CD14-positive monocyte (primary cell): ENCODE results near the gene MRPL40. TPM values are rescaled to one million over a fixed set of nuclear protein-coding genes. Genes with fewer than 3 reads are reported as not detected.

Source experiments
- DNase-seq, 3 donors: peaks; one replicate each; pipeline ENCODE4 v3.0.0-alpha.2; 2011 to 2022
- H2AFZ ChIP-seq: 2 replicates; pipeline ENCODE4 v1.6.0; 2012; ENCODE audit warnings: mild to moderate bottlenecking, low read depth, low read length, inconsistent platforms; ENCODE audit not compliant: insufficient read depth, poor library complexity, severe bottlenecking
- H3K27ac ChIP-seq, 2 donors: 1 replicate in 1 of 2; 2 replicates in 1 of 2; pipeline ENCODE4 v1.5.1; 2012 to 2013; ENCODE audit warnings: low read length in 2 of 2, control low read depth in 1 of 2, inconsistent platforms in 1 of 2, low read depth in 1 of 2, mild to moderate bottlenecking in 1 of 2
- H3K27me3 ChIP-seq, 2 donors: one replicate each; pipeline versions ENCODE4 v1.6.0 to v1.6.1; 2011 to 2013; ENCODE audit warnings: low read length in 2 of 2; ENCODE audit not compliant: control insufficient read depth in 2 of 2, insufficient read depth in 2 of 2
- H3K36me3 ChIP-seq, 2 donors: replicated peaks in 1 of 2; 1 replicate in 1 of 2; 2 replicates in 1 of 2; pipeline versions ENCODE4 v1.5.1 to v1.6.1; 2012 to 2013; ENCODE audit warnings: low read length in 2 of 2, control low read depth in 1 of 2, inconsistent platforms in 1 of 2, mild to moderate bottlenecking in 1 of 2; ENCODE audit not compliant: insufficient read depth in 2 of 2, control insufficient read depth in 1 of 2
- H3K4me1 ChIP-seq, 2 donors: 1 replicate in 1 of 2; 2 replicates in 1 of 2; pipeline versions ENCODE4 v1.5.1 to v1.6.1; 2012 to 2013; ENCODE audit warnings: low read length in 2 of 2, control low read depth in 1 of 2, inconsistent platforms in 1 of 2, mild to moderate bottlenecking in 1 of 2, moderate library complexity in 1 of 2; ENCODE audit not compliant: insufficient read depth in 2 of 2, control insufficient read depth in 1 of 2
- H3K4me2 ChIP-seq: replicated peaks from 2 replicates; pipeline ENCODE3; 2012; ENCODE audit warnings: low read length, moderate library complexity, mild to moderate bottlenecking; ENCODE audit not compliant: poor library complexity, severe bottlenecking; ENCODE audit errors: extremely low read depth
- H3K4me3 ChIP-seq, 3 experiments: fragments of 200-600 bp in 1 of 3; sonication (generic) in 1 of 3; replicated peaks in 1 of 3; 1 replicate in 2 of 3; 2 replicates in 1 of 3; pipeline ENCODE4 v1.5.1; 2011 to 2013; ENCODE audit warnings: low read length in 3 of 3, mild to moderate bottlenecking in 3 of 3, control low read depth in 2 of 3, low read depth in 2 of 3, inconsistent platforms in 1 of 3, moderate library complexity in 1 of 3
- H3K79me2 ChIP-seq: 2 replicates; pipeline ENCODE4 v1.6.0; 2012; ENCODE audit warnings: mild to moderate bottlenecking, control low read depth, inconsistent platforms, low read length, moderate library complexity; ENCODE audit not compliant: insufficient read depth
- H3K9ac ChIP-seq: 2 replicates; pipeline ENCODE4 v1.6.0; 2017; ENCODE audit warnings: low read length, mild to moderate bottlenecking; ENCODE audit not compliant: insufficient read depth, poor library complexity, severe bottlenecking
- H3K9me3 ChIP-seq, 2 donors: replicated peaks in 1 of 2; 1 replicate in 1 of 2; 2 replicates in 1 of 2; pipeline versions ENCODE4 v1.5.1 to v1.6.1; 2012 to 2013; ENCODE audit warnings: low read length in 2 of 2, control low read depth in 1 of 2; ENCODE audit not compliant: control insufficient read depth in 1 of 2, insufficient read depth in 1 of 2
- H4K20me1 ChIP-seq: 2 replicates; pipeline ENCODE4 v1.6.0; 2012; ENCODE audit warnings: mild to moderate bottlenecking, low read length, control low read depth, moderate library complexity; ENCODE audit not compliant: insufficient read depth
- H3K27ac Mint-ChIP-seq, 7 donors: one replicate each; pipeline ENCODE4 v1.8.0; 2020; ENCODE audit warnings: mild to moderate bottlenecking in 7 of 7, mixed read lengths in 7 of 7, moderate library complexity in 6 of 7, inconsistent platforms in 2 of 7
- H3K27me3 Mint-ChIP-seq, 3 donors: one replicate each; pipeline ENCODE4 v1.8.0; 2021 to 2022; ENCODE audit warnings: low read depth in 3 of 3, mild to moderate bottlenecking in 3 of 3, mixed read lengths in 3 of 3, moderate library complexity in 3 of 3, inconsistent platforms in 1 of 3
- H3K36me3 Mint-ChIP-seq, 2 donors: one replicate each; pipeline ENCODE4 v1.8.0; 2020; ENCODE audit warnings: mixed read lengths in 2 of 2, inconsistent platforms in 1 of 2, mild to moderate bottlenecking in 1 of 2
- H3K4me1 Mint-ChIP-seq: one replicate; pipeline ENCODE4 v1.8.0; 2020; ENCODE audit warnings: mild to moderate bottlenecking, mixed read lengths
- H3K4me3 Mint-ChIP-seq, 2 donors: one replicate each; pipeline ENCODE4 v1.8.0; 2020; ENCODE audit warnings: mild to moderate bottlenecking in 2 of 2, mixed read lengths in 2 of 2, moderate library complexity in 1 of 2
- H3K9me3 Mint-ChIP-seq, 7 donors: one replicate each; pipeline ENCODE4 v1.8.0; 2020 to 2022; ENCODE audit warnings: mixed read lengths in 7 of 7, mild to moderate bottlenecking in 6 of 7, moderate library complexity in 6 of 7, inconsistent platforms in 2 of 7
- WGBS: methylation state at CpG from one replicate; pipeline ENCODE4 v1.1.5; 2013; ENCODE audit warnings: missing lambda C conversion rate; ENCODE audit not compliant: insufficient coverage; 5-methylcytosine and 5-hydroxymethylcytosine counted together
- intact Hi-C, 2 donors: fragments of 100-400 bp; cut with micrococcal nuclease; formaldehyde crosslinking; loops; one replicate each; pipeline versions ENCODE4 v1.15.0 to v1.15.1; 2023
- polyA plus RNA-seq, 3 donors: library from polyadenylated mRNA; depleted of rRNA in 1 of 3; unstranded in 2 of 3; stranded (reverse) in 1 of 3; fragments of 300-500 nt in 2 of 3; fragments of >200 nt in 1 of 3; fragmentation: Illumina TruSeq in 2 of 3; gene quantifications; 1 replicate in 2 of 3; 2 replicates in 1 of 3; pipeline ENCODE4 v1.2.3, GENCODE V29; 2012 to 2021
- TF ChIP-seq, protein P1 (sequence below): fragments of 200-600 bp; IDR thresholded peaks from one replicate; pipeline ENCODE4 v1.8.0; 2022; ENCODE audit warnings: antibody characterized with exemption, mild to moderate bottlenecking

Gene MRPL40
- polyA plus RNA-seq, 3 donors, result 9.2 to 61.4 (median 48.4) TPM

DNA sequence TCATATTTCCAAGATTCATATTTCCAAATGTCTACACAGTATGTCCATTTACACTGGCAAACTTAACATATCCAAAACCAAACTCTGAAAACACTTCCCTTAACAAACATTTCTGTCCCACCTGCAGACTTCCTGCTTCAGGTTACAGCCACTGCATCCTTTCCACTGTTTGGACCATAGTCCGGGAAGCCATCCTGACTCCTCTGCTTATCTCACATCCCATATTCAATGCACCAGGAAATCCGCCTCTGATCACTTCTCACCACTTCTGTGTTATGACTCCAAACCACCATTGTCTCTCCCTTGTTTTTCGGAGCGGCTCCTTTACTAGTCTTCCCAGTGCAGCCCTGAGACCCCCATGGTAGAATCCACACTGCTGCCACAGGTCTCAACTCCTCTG, 30.9 kb upstream of the MRPL40 start:
- H3K4me2 ChIP-seq, result no peak overlapping the region
- peaks cover 5% of the 10 kb centered on the region for H4K20me1 ChIP-seq
- Mint-ChIP-seq H3K36me3 (peaks cover 82 to 93% of the 10 kb centered on the region in 2 donors), H3K4me3 (no peak overlapping the region), H3K27ac (no peak overlapping the region), H3K9me3 (no peaks in the 10 kb centered on the region), H3K27me3 (peaks cover 0 to 1% (median 0%) of the 10 kb centered on the region in 3 donors), H3K4me1 (no peaks in the 10 kb centered on the region)
- H3K4me1 ChIP-seq, result no peaks in the 10 kb centered on the region
- no peak overlapping the region for H2AFZ ChIP-seq
- DNase-seq, result no peak
- no peaks in the 10 kb centered on the region for H3K9me3 ChIP-seq
- peaks cover 71 to 99% of the 10 kb centered on the region in 2 donors for H3K36me3 ChIP-seq
- H3K27ac ChIP-seq, result no peak overlapping the region
- intact Hi-C loops, result loop anchor here in 1 of 2 donors (10.0 kb wide), 1 partner anchor 63 kb away; no protein-coding TSS in a partner anchor
- H3K4me3 ChIP-seq, result no peak overlapping the region
- no peaks in the 10 kb centered on the region for H3K79me2 ChIP-seq
- WGBS, result 93% methylated on average over 2 of the region's 4 CpGs
- H3K9ac ChIP-seq, result no peak overlapping the region
- no peaks in the 10 kb centered on the region for H3K27me3 ChIP-seq
- TF ChIP-seq, protein P1, sequence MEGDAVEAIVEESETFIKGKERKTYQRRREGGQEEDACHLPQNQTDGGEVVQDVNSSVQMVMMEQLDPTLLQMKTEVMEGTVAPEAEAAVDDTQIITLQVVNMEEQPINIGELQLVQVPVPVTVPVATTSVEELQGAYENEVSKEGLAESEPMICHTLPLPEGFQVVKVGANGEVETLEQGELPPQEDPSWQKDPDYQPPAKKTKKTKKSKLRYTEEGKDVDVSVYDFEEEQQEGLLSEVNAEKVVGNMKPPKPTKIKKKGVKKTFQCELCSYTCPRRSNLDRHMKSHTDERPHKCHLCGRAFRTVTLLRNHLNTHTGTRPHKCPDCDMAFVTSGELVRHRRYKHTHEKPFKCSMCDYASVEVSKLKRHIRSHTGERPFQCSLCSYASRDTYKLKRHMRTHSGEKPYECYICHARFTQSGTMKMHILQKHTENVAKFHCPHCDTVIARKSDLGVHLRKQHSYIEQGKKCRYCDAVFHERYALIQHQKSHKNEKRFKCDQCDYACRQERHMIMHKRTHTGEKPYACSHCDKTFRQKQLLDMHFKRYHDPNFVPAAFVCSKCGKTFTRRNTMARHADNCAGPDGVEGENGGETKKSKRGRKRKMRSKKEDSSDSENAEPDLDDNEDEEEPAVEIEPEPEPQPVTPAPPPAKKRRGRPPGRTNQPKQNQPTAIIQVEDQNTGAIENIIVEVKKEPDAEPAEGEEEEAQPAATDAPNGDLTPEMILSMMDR, result no peak

DNA sequence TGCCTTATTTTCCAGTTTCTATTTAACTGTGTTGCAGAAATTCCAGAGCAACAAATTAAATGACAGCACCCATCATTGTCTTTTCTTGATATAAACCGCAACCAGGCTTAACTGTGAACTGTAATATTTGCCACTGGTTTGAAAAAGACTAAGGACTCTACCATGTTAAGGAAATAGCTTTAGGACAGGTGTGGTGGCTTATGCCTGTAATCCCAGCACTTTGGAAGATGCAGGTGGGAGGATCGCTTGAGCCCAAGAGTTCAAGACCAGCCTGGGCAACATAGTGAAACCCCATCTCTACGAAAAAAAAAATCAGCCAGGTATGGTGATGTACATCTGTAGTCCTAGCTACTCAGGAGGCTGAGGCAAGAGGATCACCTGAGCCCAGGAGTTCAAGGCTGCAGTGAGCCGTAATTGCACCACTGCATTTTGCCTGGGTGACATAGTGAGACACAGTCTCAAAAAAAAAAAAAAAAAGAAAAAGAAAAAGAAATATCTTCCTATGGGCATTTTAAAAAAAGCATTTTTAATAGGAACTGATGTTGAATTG, 29.6 kb upstream of the MRPL40 start:
- no peak for DNase-seq
- intact Hi-C loops, result loop anchor here in 1 of 2 donors (10.0 kb wide), 1 partner anchor 62 kb away; no protein-coding TSS in a partner anchor

More for the DNA sequence above, 29.6 kb upstream of the MRPL40 start:
- Mint-ChIP-seq H3K27me3 (peaks cover 0 to 1% (median 0%) of the 10 kb centered on the region in 3 donors), H3K27ac (no peak overlapping the region), H3K4me1 (no peaks in the 10 kb centered on the region), H3K9me3 (no peaks in the 10 kb centered on the region), H3K36me3 (peaks cover 82 to 93% of the 10 kb centered on the region in 2 donors), H3K4me3 (no peak overlapping the region)
- Histone ChIP-seq H2AFZ (no peak overlapping the region), H4K20me1 (peaks cover 5% of the 10 kb centered on the region), H3K9me3 (no peaks in the 10 kb centered on the region), H3K27ac (no peak overlapping the region), H3K9ac (no peak overlapping the region), H3K27me3 (no peaks in the 10 kb centered on the region), H3K4me1 (no peaks in the 10 kb centered on the region), H3K4me2 (no peak overlapping the region), H3K79me2 (no peaks in the 10 kb centered on the region), H3K4me3 (no peak overlapping the region), H3K36me3 (peaks cover 71 to 99% of the 10 kb centered on the region in 2 donors)
- 100% methylated on average over 2 of the region's 4 CpGs for WGBS
- TF ChIP-seq, protein P1, result no peak
